WI38 (cell line): ENCODE data around the gene GPATCH2L.

Experiments used
- H3K4me3 ChIP-seq: 2 replicates; pipeline ENCODE4 v1.5.1; 2011; ENCODE audit warnings: low read depth, mild to moderate bottlenecking, control low read depth, low read length
- TF ChIP-seq, protein P1 (sequence below): IDR thresholded peaks from 2 replicates; pipeline ENCODE4 v1.5.1; 2012; ENCODE audit warnings: low read depth, mild to moderate bottlenecking, control low read depth, low read length

GPATCH2L gene

GRCh38 chr14:76203086-76204001 is 51.6 kb downstream of the GPATCH2L start:
- TF ChIP-seq, protein P1, sequence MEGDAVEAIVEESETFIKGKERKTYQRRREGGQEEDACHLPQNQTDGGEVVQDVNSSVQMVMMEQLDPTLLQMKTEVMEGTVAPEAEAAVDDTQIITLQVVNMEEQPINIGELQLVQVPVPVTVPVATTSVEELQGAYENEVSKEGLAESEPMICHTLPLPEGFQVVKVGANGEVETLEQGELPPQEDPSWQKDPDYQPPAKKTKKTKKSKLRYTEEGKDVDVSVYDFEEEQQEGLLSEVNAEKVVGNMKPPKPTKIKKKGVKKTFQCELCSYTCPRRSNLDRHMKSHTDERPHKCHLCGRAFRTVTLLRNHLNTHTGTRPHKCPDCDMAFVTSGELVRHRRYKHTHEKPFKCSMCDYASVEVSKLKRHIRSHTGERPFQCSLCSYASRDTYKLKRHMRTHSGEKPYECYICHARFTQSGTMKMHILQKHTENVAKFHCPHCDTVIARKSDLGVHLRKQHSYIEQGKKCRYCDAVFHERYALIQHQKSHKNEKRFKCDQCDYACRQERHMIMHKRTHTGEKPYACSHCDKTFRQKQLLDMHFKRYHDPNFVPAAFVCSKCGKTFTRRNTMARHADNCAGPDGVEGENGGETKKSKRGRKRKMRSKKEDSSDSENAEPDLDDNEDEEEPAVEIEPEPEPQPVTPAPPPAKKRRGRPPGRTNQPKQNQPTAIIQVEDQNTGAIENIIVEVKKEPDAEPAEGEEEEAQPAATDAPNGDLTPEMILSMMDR: no peak
- H3K4me3 ChIP-seq: no peak overlapping the region

GRCh38 chr14:76204461-76205230 is 52.9 kb downstream of the GPATCH2L start:
- TF ChIP-seq, protein P1: no peak

GRCh38 chr14:76205708-76206107 is 54.0 kb downstream of the GPATCH2L start:
- no peak overlapping the region for H3K4me3 ChIP-seq
- TF ChIP-seq, protein P1: no peak

More at GRCh38 chr14:76204461-76205230, 52.9 kb downstream of the GPATCH2L start:
- no peak overlapping the region for H3K4me3 ChIP-seq

- TF ChIP-seq, protein P1: no peak
Observed at GRCh38 chr14:76208340-76208739, 56.6 kb downstream of the GPATCH2L start.

GRCh38 chr14:76212242-76212641 is 60.5 kb downstream of the GPATCH2L start:
- no peak overlapping the region for H3K4me3 ChIP-seq
- TF ChIP-seq, protein P1: no peak

More at GRCh38 chr14:76208340-76208739, 56.6 kb downstream of the GPATCH2L start:
- no peak overlapping the region for H3K4me3 ChIP-seq

GRCh38 chr14:76217179-76217578 is 65.5 kb downstream of the GPATCH2L start:
- H3K4me3 ChIP-seq: no peak overlapping the region
- TF ChIP-seq, protein P1: no peak
